ENCODE measurements around the gene TNS2. TPM values are rescaled to one million over a fixed set of nuclear protein-coding genes. Genes with fewer than 3 reads are reported as not detected.

The TNS2 gene
- total RNA-seq, 4 donors from 2014 or later: 97.7 to 444 (median 154) TPM

- TF ChIP-seq CTCF (IDR thresholded peaks at IDR 0.05): no peak
- peak; percentile 76 for ATAC-seq (ENCODE audit: low FRiP score)
- peak; percentile 83 for DNase-seq (ENCODE audit: low spot score)
Observed at GRCh38 chr12:53054112-53054878, 4.4 kb downstream of the TNS2 start.

- ATAC-seq (ENCODE audit: low FRiP score): no peak
- no peak for TF ChIP-seq CTCF (IDR thresholded peaks at IDR 0.05)
- DNase-seq (ENCODE audit: low spot score): no peak
Observed at GRCh38 chr12:53055471-53056266, 5.8 kb downstream of the TNS2 start.

- ATAC-seq (ENCODE audit: low FRiP score) (no peak), DNase-seq (ENCODE audit: low spot score) (no peak)
- TF ChIP-seq CTCF (IDR thresholded peaks at IDR 0.05): no peak
Observed at GRCh38 chr12:53056296-53056695, 6.4 kb downstream of the TNS2 start.

- TF ChIP-seq CTCF (IDR thresholded peaks at IDR 0.05): no peak
- ATAC-seq (ENCODE audit: low FRiP score): no peak
- no peak for DNase-seq (ENCODE audit: low spot score)
Observed at GRCh38 chr12:53056901-53057300, 7.0 kb downstream of the TNS2 start.

- DNase-seq (ENCODE audit: low spot score) (no peak), ATAC-seq (ENCODE audit: low FRiP score) (no peak)
- TF ChIP-seq CTCF (IDR thresholded peaks at IDR 0.05): no peak
Observed at GRCh38 chr12:53057816-53058500, 8.1 kb downstream of the TNS2 start.

- DNase-seq (ENCODE audit: low spot score) (no peak), ATAC-seq (ENCODE audit: low FRiP score) (no peak)
- no peak for TF ChIP-seq CTCF (IDR thresholded peaks at IDR 0.05)
Observed at GRCh38 chr12:53058674-53059433, 9.0 kb downstream of the TNS2 start.

Measured in omental fat pad (tissue), 4 donors.